ENCODE data around the gene UBLCP1.

DNA sequence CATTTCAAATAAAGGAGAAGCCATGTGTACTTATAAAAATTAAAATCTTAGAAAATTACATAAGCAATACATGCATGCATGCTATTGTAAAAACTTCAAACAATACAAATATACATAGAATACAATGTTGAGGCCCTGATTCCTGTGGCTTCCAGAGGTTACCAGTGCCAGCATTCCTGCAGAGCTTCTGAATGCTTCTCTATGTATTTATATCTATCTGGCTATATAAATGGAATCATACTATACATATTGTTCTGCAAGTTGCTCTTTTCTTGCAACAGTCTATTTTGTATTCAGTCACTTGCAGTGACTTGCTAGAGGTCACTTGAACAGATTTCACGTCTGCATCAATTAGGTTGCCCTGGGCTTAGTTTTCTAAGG lies 70.4 kb downstream of the UBLCP1 start:
- TF ChIP-seq, protein P1, sequence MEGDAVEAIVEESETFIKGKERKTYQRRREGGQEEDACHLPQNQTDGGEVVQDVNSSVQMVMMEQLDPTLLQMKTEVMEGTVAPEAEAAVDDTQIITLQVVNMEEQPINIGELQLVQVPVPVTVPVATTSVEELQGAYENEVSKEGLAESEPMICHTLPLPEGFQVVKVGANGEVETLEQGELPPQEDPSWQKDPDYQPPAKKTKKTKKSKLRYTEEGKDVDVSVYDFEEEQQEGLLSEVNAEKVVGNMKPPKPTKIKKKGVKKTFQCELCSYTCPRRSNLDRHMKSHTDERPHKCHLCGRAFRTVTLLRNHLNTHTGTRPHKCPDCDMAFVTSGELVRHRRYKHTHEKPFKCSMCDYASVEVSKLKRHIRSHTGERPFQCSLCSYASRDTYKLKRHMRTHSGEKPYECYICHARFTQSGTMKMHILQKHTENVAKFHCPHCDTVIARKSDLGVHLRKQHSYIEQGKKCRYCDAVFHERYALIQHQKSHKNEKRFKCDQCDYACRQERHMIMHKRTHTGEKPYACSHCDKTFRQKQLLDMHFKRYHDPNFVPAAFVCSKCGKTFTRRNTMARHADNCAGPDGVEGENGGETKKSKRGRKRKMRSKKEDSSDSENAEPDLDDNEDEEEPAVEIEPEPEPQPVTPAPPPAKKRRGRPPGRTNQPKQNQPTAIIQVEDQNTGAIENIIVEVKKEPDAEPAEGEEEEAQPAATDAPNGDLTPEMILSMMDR (IDR thresholded peaks at IDR 0.05), result no peak
- no peak for TF ChIP-seq POLR2A (IDR thresholded peaks at IDR 0.05)
